ENCODE data around the gene EPHX1.

DNA sequence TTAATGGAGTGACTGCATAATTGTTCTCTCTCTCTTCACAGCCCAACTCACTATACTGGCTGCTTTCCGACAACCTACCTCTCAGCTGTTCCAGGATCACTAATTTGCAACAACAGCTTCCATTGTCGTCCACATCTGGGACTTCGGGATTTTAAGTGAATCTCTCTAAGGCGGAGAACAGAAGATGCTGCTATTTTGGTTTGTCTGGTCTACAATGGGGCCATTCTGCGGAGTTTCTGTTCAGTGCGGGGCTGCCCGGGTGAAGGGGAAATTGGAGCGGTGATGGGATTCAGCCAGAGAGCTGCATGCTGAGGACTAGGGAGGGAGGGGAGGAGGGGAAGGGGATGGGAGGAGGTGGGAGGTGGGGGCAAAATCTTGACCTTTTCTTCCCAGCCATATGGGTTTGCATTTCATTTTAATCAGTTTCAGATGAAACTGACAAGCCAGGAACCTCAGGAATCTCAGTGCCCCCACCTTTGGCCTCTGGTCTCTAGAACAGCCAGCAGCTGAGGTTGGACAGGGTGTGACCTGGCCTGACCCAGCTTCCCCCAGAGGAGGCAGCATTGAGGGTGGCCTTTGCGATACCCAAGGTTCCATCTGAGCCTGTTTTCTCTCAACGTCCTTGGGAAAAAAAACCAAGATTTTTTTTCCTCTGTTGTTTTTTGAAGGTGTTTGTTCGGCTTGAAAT is 39.2 kb upstream of the EPHX1 start:
- TF ChIP-seq EP300 (IDR thresholded peaks at IDR 0.05; ENCODE audit: borderline replicate concordance in 1 of 2, control insufficient read depth in 1 of 2, low read depth in 2 of 2, low read length in 2 of 2) (no peak), SPI1 (IDR thresholded peaks at IDR 0.05; ENCODE audit: borderline replicate concordance, insufficient read depth, low read depth, low read length) (no peak), MEF2B (IDR thresholded peaks at IDR 0.05; ENCODE audit: partially characterized antibody, poor library complexity, severe bottlenecking) (no peak), SIN3A (IDR thresholded peaks at IDR 0.05; ENCODE audit: low read depth, low read length) (no peak)
- TF ChIP-seq, protein P1, sequence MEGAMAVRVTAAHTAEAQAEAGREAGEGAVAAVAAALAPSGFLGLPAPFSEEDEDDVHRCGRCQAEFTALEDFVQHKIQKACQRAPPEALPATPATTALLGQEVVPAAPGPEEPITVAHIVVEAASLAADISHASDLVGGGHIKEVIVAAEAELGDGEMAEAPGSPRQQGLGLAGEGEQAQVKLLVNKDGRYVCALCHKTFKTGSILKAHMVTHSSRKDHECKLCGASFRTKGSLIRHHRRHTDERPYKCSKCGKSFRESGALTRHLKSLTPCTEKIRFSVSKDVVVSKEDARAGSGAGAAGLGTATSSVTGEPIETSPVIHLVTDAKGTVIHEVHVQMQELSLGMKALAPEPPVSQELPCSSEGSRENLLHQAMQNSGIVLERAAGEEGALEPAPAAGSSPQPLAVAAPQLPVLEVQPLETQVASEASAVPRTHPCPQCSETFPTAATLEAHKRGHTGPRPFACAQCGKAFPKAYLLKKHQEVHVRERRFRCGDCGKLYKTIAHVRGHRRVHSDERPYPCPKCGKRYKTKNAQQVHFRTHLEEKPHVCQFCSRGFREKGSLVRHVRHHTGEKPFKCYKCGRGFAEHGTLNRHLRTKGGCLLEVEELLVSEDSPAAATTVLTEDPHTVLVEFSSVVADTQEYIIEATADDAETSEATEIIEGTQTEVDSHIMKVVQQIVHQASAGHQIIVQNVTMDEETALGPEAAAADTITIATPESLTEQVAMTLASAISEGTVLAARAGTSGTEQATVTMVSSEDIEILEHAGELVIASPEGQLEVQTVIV (IDR thresholded peaks at IDR 0.05; ENCODE audit: borderline replicate concordance, partially characterized antibody) = no peak
